Large intestine (tissue), 12 donors: ENCODE results near the gene PLCG1. TPM values are rescaled to one million over a fixed set of nuclear protein-coding genes. Genes with fewer than 3 reads are reported as not detected.
A peak's percentile ranks its signal among the peaks of the same experiment; 100 is the strongest.

ENCODE experiments used
- DNase-seq, 2 donors: peaks; one replicate each; pipeline versions ENCODE4 v3.0.0 to v3.0.0-alpha.2; 2013
- H3K27ac ChIP-seq: one replicate; pipeline ENCODE4 v1.5.1; 2013; ENCODE audit warnings: low read length
- H3K27me3 ChIP-seq: 2 replicates; pipeline ENCODE4 v1.6.1; 2013; ENCODE audit warnings: low read length; ENCODE audit not compliant: control insufficient read depth, insufficient read depth
- H3K36me3 ChIP-seq: 2 replicates; pipeline ENCODE4 v1.6.1; 2013; ENCODE audit warnings: low read length; ENCODE audit not compliant: control insufficient read depth, insufficient read depth
- H3K4me1 ChIP-seq: one replicate; pipeline ENCODE4 v1.6.1; 2013; ENCODE audit warnings: low read length; ENCODE audit not compliant: control insufficient read depth, insufficient read depth
- H3K4me3 ChIP-seq: one replicate; pipeline ENCODE4 v1.5.1; 2013; ENCODE audit warnings: low read length
- H3K9me3 ChIP-seq: one replicate; pipeline ENCODE4 v1.6.1; 2013; ENCODE audit warnings: mild to moderate bottlenecking, low read depth, low read length, moderate library complexity; ENCODE audit not compliant: control insufficient read depth
- WGBS: methylation state at CpG from one replicate; pipeline ENCODE4 v1.1.5; 2013; ENCODE audit warnings: low lambda C conversion rate; ENCODE audit not compliant: insufficient coverage; 5-methylcytosine and 5-hydroxymethylcytosine counted together
- long read RNA-seq, 11 donors: transcript quantifications; one replicate each; lab custom pipeline, GENCODE V29; 2026
- polyA plus RNA-seq: library from polyadenylated mRNA; unstranded; fragments of 120-200 nt; gene quantifications from one replicate; pipeline ENCODE4 v1.2.1, GENCODE V29; 2013

Gene PLCG1
- polyA plus RNA-seq = 130 TPM
- long read RNA-seq, donor 1, full-length matches to known transcripts = 2 of 8 reads
- long read RNA-seq, donor 1, partial matches to known transcripts = 6 of 8 reads
- long read RNA-seq, donor 1, other reads (novel, unspliced or antisense) = 0 of 8 reads
- long read RNA-seq, donor 2, partial matches to known transcripts = 5 of 13 reads
- long read RNA-seq, donor 2, other reads (novel, unspliced or antisense) = 6 of 13 reads
- long read RNA-seq, donor 3, full-length matches to known transcripts = 6 of 6 reads
- long read RNA-seq, donor 3, partial matches to known transcripts = 0 of 6 reads
- long read RNA-seq, donor 3, other reads (novel, unspliced or antisense) = 0 of 6 reads
- long read RNA-seq, donor 4 = 0 reads
- long read RNA-seq, donor 5, full-length matches to known transcripts = 2 of 2 reads
- long read RNA-seq, donor 5, partial matches to known transcripts = 0 of 2 reads
- long read RNA-seq, donor 5, other reads (novel, unspliced or antisense) = 0 of 2 reads
- long read RNA-seq, donor 6, full-length matches to known transcripts = 1 of 1 reads
- long read RNA-seq, donor 6, partial matches to known transcripts = 0 of 1 reads
- long read RNA-seq, donor 6, other reads (novel, unspliced or antisense) = 0 of 1 reads
- long read RNA-seq, donor 7, partial matches to known transcripts = 10 of 10 reads
- long read RNA-seq, donor 7, other reads (novel, unspliced or antisense) = 0 of 10 reads
- long read RNA-seq, donor 8, full-length matches to known transcripts = 2 of 2 reads
- long read RNA-seq, donor 8, partial matches to known transcripts = 0 of 2 reads
- long read RNA-seq, donor 8, other reads (novel, unspliced or antisense) = 0 of 2 reads
- long read RNA-seq, donor 9, full-length matches to known transcripts = 3 of 27 reads
- long read RNA-seq, donor 9, partial matches to known transcripts = 24 of 27 reads
- long read RNA-seq, donor 9, other reads (novel, unspliced or antisense) = 0 of 27 reads
- long read RNA-seq, donor 10, full-length matches to known transcripts = 3 of 25 reads
- long read RNA-seq, donor 10, partial matches to known transcripts = 22 of 25 reads
- long read RNA-seq, donor 10, other reads (novel, unspliced or antisense) = 0 of 25 reads
- long read RNA-seq, donor 11 = 0 reads

DNA sequence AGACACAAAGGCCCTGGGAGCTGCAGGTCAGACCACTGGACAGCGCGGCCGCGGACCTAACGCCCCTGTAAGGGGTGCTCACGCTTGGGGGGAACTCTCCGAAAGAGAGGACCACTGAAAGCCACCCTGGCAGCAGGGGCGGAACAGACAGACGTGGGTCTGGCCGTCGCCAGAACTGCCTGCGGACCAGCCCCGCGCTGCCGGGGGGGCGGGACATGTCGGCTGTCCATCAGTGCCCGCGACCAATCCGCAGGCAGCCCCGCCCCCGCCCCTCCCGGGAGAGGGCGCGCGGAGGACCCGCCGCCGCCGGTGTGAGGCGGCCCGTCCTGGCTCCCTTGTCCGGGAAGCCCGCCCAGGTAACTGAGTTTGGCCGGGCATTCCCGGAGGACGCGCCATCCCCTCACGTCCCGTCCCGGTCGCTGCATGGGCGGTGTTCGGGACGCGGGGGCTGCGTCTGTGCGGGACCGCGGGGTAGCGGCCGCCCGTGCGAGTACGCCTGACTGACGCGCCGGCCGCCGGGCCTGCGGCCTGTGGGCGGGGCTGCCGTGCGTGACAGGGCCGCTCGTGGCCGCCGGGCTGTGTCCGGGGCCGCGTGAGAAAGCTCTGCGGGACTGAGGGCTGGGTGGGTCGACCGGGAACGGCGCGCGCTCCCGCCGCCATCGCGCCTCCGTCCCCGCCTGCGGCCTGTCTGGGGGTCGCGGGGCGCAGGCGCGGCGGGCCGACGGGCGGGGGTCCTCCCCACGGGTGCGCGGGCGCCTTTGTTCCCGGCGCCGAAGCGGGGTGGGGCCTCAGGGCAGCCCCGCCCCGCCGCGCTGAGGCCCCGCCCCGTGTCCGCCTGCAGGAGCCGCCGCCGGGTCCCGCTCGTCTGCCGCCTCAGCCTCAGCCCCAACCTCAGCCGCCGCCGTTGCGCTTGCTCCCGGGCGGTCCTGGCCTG lies at the start of gene PLCG1:
Gene PLCG1, plus strand, starts transcription at position 864 of the 934 bp plus-strand sequence. CDS start 99 bp downstream, outside the sequence.
- WGBS = no CpG with 5 or more reads among the region's 121 CpGs
- Histone ChIP-seq H3K4me3 (peak within 1 kb of the TSS; percentile 72), H3K27me3 (no peaks in the 10 kb centered on the region), H3K9me3 (no peaks in the 10 kb centered on the region), H3K36me3 (no peaks in the 10 kb centered on the region), H3K4me1 (peaks cover 28% of the 10 kb centered on the region), H3K27ac (peak within 1 kb of the TSS; percentile 91)
- peak; percentile 86 to 94 for DNase-seq

DNA sequence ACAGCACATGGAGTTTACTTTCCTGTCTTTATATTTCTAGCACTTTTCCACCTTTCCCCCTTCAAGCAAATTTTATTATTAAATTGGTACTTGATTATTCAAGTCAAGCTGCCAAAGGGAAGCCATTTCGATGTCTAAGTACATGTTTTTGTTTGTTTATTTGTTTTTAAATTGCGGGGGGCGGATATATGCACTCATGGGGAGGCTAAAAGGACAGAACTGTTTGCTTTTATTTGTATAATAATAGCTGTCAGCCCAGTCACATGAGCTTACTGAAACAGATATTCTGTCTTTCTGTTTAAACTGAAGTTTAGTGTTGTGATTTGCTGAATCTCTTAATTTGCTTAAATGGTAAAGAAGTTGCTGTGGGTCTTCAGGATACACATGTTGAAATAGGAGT lies 49.6 kb upstream of the PLCG1 start:
- Histone ChIP-seq H3K27ac (no peak overlapping the region), H3K9me3 (no peaks in the 10 kb centered on the region), H3K36me3 (peaks cover 48% of the 10 kb centered on the region), H3K27me3 (no peaks in the 10 kb centered on the region), H3K4me1 (peaks cover 3% of the 10 kb centered on the region), H3K4me3 (no peak overlapping the region)
- 100% methylated on average over 1 of the region's 3 CpGs for WGBS
- no peak for DNase-seq

DNA sequence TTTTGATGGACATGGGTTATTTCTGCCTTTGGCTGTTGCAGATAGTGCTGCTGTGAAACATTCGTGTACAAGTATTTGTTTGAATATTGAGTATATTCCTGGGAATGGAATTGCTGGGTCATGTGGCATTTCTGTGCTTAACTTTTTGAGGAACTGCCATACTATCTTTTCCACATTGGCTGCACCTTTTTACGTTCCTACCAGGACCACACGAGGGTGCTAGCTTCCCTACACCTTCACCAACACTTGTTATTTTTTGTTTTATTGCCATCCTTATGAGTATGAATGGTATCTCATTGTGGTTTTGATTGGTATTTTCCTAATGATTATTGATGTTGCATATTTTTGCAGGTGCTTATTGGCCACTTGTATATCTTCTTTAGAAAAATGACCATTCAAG lies 47.8 kb upstream of the PLCG1 start:
- WGBS = 90% methylated on average over 2 of the region's 3 CpGs
- H3K4me1 ChIP-seq = peaks cover 3% of the 10 kb centered on the region
- H3K27me3 ChIP-seq = no peaks in the 10 kb centered on the region
- peaks cover 53% of the 10 kb centered on the region for H3K36me3 ChIP-seq
- H3K4me3 ChIP-seq = no peak overlapping the region
- no peak overlapping the region for H3K27ac ChIP-seq
- no peaks in the 10 kb centered on the region for H3K9me3 ChIP-seq
- DNase-seq = no peak

DNA sequence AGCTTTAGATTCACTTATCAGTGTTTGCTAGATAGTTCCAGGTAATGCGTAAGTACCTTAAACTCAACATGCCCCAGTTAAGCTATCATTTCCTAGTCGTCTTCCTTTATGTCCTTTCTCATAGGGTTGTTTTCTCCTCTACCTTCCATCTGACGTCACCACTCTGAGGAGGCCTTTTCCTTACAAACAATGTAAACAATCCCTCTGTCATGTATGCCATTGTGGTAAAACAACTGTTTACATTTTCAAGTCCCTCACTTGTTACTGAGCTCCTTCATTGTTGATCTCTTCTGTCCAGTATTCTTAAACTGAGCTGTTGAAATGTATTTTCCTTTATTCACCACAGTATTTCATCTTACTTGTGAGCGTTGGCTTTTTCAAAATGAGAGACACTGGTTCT lies 45.4 kb upstream of the PLCG1 start:
- WGBS = 100% methylated on average over 1 of the region's 4 CpGs
- peaks cover 54% of the 10 kb centered on the region for H3K36me3 ChIP-seq
- DNase-seq = no peak
- H3K4me1 ChIP-seq = no peaks in the 10 kb centered on the region
- no peaks in the 10 kb centered on the region for H3K27me3 ChIP-seq
- H3K27ac ChIP-seq = no peak overlapping the region
- no peak overlapping the region for H3K4me3 ChIP-seq
- no peaks in the 10 kb centered on the region for H3K9me3 ChIP-seq

DNA sequence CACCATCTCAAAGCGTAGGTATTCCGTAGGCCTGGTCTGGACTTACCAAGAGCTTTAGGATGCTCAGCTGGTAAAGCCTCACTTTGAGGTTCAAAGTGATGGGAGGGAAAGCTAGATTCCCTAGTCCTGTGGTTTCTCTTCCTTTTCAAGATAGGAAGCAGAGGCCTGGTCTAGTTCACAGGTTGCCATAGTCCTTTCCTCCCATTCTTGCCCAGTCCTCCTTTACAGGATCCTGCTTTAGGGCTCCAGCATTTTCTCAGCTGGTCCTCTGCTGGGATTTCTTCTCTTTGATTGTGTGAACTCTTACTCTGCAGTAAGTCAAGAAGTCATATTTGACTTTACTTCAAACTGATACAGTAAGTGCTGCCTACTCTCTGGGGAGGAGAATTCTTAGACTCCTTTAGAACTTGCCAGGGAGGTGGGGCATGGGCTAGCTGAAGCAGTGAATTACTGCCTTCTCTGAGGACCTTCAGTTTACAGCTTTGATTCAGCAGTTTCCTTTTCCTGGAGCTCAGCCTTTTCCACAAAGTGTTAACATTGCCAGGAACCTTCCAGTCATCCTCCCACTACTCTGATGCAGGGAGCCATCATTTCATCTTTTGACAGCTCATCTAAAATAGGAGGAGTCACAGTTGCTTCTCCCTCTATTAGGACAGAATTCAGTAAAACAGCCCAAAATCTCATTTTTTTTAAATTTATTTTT lies 42.8 kb upstream of the PLCG1 start:
- Histone ChIP-seq H3K9me3 (no peaks in the 10 kb centered on the region), H3K4me3 (no peak overlapping the region), H3K4me1 (no peaks in the 10 kb centered on the region), H3K36me3 (peaks cover 67% of the 10 kb centered on the region), H3K27ac (no peak overlapping the region), H3K27me3 (no peaks in the 10 kb centered on the region)
- WGBS = no CpG with 5 or more reads among the region's 2 CpGs
- DNase-seq = no peak

DNA sequence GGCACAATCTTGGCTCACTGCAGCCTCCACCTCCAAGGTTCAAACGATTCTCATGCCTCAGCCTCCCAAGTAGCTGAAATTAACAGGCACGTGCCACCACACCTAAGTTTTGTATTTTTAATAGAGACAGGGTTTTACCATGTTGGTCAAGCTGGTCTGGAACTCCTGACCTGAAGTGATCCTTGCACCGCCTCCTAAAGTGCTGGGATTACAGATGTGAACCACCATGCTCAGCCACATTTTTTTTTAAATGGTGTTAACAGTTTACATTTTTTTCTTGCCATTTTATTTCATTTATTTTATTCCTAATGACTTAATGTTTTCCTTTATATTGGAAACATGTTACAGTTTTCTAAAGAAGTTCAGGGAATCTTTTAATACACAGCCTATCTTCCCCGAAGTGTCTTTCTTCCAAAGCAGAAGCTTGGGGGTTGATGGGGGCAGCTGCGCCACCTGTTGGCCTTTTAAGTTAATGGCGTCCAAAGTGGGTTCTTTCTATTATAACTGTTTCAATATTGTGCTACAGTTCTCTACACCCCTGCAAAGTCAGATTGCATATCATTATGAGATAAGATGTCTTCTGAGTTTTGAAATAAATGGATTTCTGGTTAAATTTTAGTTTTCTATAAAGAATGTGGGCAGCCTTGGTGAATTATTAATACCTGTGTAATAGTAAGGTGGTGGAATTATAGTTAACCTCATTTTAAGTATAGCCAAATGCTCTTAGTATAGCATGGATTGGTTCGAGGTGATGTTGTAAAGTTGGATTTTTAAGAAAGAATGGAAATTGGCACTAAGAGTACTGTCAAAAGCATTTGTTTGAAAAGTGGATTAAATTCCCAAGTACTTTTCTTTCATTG lies 42.0 kb upstream of the PLCG1 start:
- 100% methylated on average over 1 of the region's 7 CpGs for WGBS
- peak; percentile 37 to 38 for DNase-seq
- Histone ChIP-seq H3K27me3 (no peaks in the 10 kb centered on the region), H3K36me3 (peaks cover 71% of the 10 kb centered on the region), H3K9me3 (no peaks in the 10 kb centered on the region), H3K27ac (no peak overlapping the region), H3K4me1 (no peaks in the 10 kb centered on the region), H3K4me3 (no peak overlapping the region)

DNA sequence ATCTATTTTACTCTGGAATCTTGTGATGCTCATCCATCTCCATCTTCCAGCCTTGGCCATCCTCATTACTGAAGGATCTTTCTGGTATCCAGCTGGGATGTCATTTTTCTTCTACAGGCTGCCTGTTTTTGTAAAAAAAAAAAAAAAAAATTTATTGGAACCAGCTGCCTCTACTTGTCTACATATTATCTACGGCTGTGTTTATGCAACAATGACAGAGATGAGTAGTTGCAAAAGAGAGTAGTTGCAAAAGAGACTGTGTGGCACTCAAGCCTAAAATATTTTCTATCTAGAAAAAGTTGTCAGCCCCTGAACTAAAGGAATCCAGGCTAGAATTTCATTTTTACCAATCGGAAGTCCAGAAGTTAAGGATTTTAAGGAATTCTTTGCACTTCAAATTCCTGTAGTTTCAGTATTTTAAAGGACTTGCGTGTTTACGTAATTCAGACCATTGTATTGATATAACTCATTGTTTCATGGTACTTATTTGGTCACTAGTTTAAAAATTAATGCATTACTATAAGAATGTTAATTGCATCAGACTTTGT lies 38.6 kb upstream of the PLCG1 start:
- no peaks in the 10 kb centered on the region for H3K27me3 ChIP-seq
- 92% methylated on average over 2 of the region's 4 CpGs for WGBS
- H3K27ac ChIP-seq = no peak overlapping the region
- no peak for DNase-seq
- H3K9me3 ChIP-seq = no peaks in the 10 kb centered on the region
- peaks cover 83% of the 10 kb centered on the region for H3K36me3 ChIP-seq
- no peaks in the 10 kb centered on the region for H3K4me1 ChIP-seq
- H3K4me3 ChIP-seq = no peak overlapping the region

DNA sequence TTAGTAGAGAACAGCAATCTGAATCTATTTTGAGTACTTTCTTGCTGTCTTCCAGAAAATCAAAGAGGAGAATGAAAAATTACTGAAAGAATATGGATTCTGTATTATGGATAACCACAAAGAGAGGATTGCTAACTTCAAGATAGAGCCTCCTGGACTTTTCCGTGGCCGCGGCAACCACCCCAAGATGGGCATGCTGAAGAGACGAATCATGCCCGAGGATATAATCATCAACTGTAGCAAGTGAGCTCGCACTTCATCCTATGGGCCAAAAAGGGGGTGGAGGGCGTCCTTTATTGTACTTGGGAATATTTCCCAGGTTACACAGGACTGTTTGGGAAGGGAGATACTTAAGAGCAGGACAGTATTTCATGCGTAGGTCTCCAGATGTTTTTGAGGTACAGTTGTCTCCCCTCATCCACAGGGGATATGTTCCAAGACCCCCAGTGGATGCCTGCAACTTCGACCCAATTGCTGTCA lies 37.3 kb upstream of the PLCG1 start:
- H3K9me3 ChIP-seq = no peaks in the 10 kb centered on the region
- H3K4me3 ChIP-seq = no peak overlapping the region
- no peak overlapping the region for H3K27ac ChIP-seq
- no peaks in the 10 kb centered on the region for H3K4me1 ChIP-seq
- peaks cover 82% of the 10 kb centered on the region for H3K36me3 ChIP-seq
- no peaks in the 10 kb centered on the region for H3K27me3 ChIP-seq
- no CpG with 5 or more reads among the region's 9 CpGs for WGBS
- no peak for DNase-seq
